ENCODE data around the gene MSH6.
"Not testable (repeated sequence)": the region's sequence is repeated elsewhere in the genome, so short reads cannot be mapped to it uniquely, and the experiment has no call there.

The MSH6 gene

GRCh38 chr2:47850198-47850597 is 67.3 kb downstream of the MSH6 start:
- TF ChIP-seq SPI1 (IDR thresholded peaks at IDR 0.05; ENCODE audit: borderline replicate concordance, low read depth) (no peak), CTCF (IDR thresholded peaks at IDR 0.05; ENCODE audit: insufficient read depth, low read length) (no peak), GABPA (IDR thresholded peaks at IDR 0.05; ENCODE audit: low read depth) (no peak), REST (IDR thresholded peaks at IDR 0.05; ENCODE audit: insufficient replicate concordance, low read depth) (no peak), POLR2AphosphoS5 (IDR thresholded peaks at IDR 0.05; ENCODE audit: low read depth) (no peak)
- H3K27ac ChIP-seq (replicated peaks), result no peak overlapping the region

GRCh38 chr2:47853067-47853777 is 70.3 kb downstream of the MSH6 start:
- not testable (repeated sequence) for H3K4me3 ChIP-seq (replicated peaks; ENCODE audit: insufficient read depth, low read length); DNase-seq (ENCODE audit: low read depth in 1 of 2, low spot score in 1 of 2); H3K27me3 ChIP-seq (ENCODE audit: insufficient read depth, poor library complexity, severe bottlenecking); H3K27ac ChIP-seq (replicated peaks)

More at GRCh38 chr2:47850198-47850597, 67.3 kb downstream of the MSH6 start:
- Histone ChIP-seq H3K4me3 (replicated peaks; ENCODE audit: insufficient read depth, low read length) (no peak overlapping the region), H3K27me3 (ENCODE audit: insufficient read depth, poor library complexity, severe bottlenecking) (no peaks in the 10 kb centered on the region)
- DNase-seq (ENCODE audit: low read depth in 1 of 2, low spot score in 1 of 2), result no peak

Data from HL-60 (cell line).